Hepatocyte (in vitro differentiated cells): ENCODE measurements around the gene CUBN. TPM values are rescaled to one million over a fixed set of nuclear protein-coding genes. Genes with fewer than 3 reads are reported as not detected.

Experiments used
- DNase-seq: peaks from one replicate; pipeline ENCODE4 v3.0.0-alpha.2; 2016; ENCODE audit warnings: low spot score
- H2AFZ ChIP-seq: fragments of 200-600 bp; sonication (generic); 2 replicates; pipeline ENCODE4 v1.6.0; 2016; ENCODE audit warnings: antibody characterized with exemption, mild to moderate bottlenecking
- H3K27ac ChIP-seq: fragments of 200-600 bp; sonication (generic); 2 replicates; pipeline ENCODE4 v1.5.1; 2016; ENCODE audit warnings: mild to moderate bottlenecking
- H3K27me3 ChIP-seq: fragments of 200-600 bp; sonication (generic); 2 replicates; pipeline ENCODE4 v1.6.1; 2016
- H3K36me3 ChIP-seq: fragments of 200-600 bp; sonication (generic); replicated peaks from 2 replicates; pipeline ENCODE4 v1.5.1; 2016; ENCODE audit warnings: low read depth; ENCODE audit not compliant: insufficient read depth
- H3K4me1 ChIP-seq: fragments of 200-600 bp; sonication (generic); 2 replicates; pipeline ENCODE4 v1.5.1; 2016; ENCODE audit warnings: mild to moderate bottlenecking, moderate library complexity; ENCODE audit not compliant: insufficient read depth
- H3K4me2 ChIP-seq: fragments of 200-600 bp; sonication (generic); 2 replicates; pipeline ENCODE4 v1.6.0; 2016
- H3K4me3 ChIP-seq: fragments of 200-600 bp; sonication (generic); 2 replicates; pipeline ENCODE4 v1.5.1; 2016; ENCODE audit warnings: mild to moderate bottlenecking
- H3K79me2 ChIP-seq: fragments of 200-600 bp; sonication (generic); 2 replicates; pipeline ENCODE4 v1.6.0; 2017; ENCODE audit warnings: mild to moderate bottlenecking
- H3K9me2 ChIP-seq: fragments of 200-600 bp; sonication (generic); replicated peaks from 2 replicates; pipeline ENCODE4 v1.6.0; 2017; ENCODE audit warnings: mild to moderate bottlenecking; ENCODE audit not compliant: insufficient read depth
- H3K9me3 ChIP-seq: fragments of 200-600 bp; sonication (generic); 2 replicates; pipeline ENCODE4 v1.5.1; 2016; ENCODE audit warnings: low read depth, mild to moderate bottlenecking
- H4K20me1 ChIP-seq: fragments of 200-600 bp; sonication (generic); 2 replicates; pipeline ENCODE4 v1.6.0; 2016; ENCODE audit warnings: mild to moderate bottlenecking; ENCODE audit not compliant: insufficient read depth, poor library complexity, severe bottlenecking
- CTCF ChIP-seq: fragments of 200-600 bp; sonication (generic); IDR thresholded peaks from 2 replicates; pipeline ENCODE4 v1.5.1; 2016; ENCODE audit warnings: antibody characterized with exemption, mild to moderate bottlenecking; ENCODE audit not compliant: poor library complexity
- EZH2 ChIP-seq: fragments of 200-600 bp; sonication (generic); IDR thresholded peaks from 2 replicates; pipeline ENCODE4 v1.6.1; 2016; ENCODE audit warnings: antibody characterized with exemption, mild to moderate bottlenecking, borderline replicate concordance
- EZH2phosphoT487 ChIP-seq: fragments of 200-600 bp; sonication (generic); IDR thresholded peaks from one replicate; pipeline ENCODE4 v1.6.1; 2018; ENCODE audit warnings: antibody characterized with exemption, mild to moderate bottlenecking, low read depth, moderate library complexity; ENCODE audit not compliant: unreplicated experiment, severe bottlenecking
- WGBS: methylation state at CpG from one replicate; pipeline ENCODE4 v1.1.6; 2016; ENCODE audit warnings: low lambda C conversion rate; ENCODE audit errors: missing lambda C conversion rate; 5-methylcytosine and 5-hydroxymethylcytosine counted together
- polyA plus RNA-seq: library from polyadenylated mRNA; unstranded; fragments of >200 nt; fragmentation: Nextera tagmentation; extraction: Ambion mirVana; gene quantifications from 2 replicates; pipeline ENCODE4 v1.2.1, GENCODE V29; 2016
- total RNA-seq: library from RNA; depleted of rRNA; stranded (reverse); fragments of >200 nt; gene quantifications from 2 replicates; pipeline ENCODE4 v1.2.3, GENCODE V29; 2014

CUBN gene
- total and polyA plus RNA-seq, 2 experiments from 2014 or later = 2.0 to 10.6 TPM

GRCh38 chr10:17169803-17170202, 40.2 kb upstream of the CUBN start:
- WGBS = 46% methylated on average over 4 of the region's 4 CpGs

GRCh38 chr10:17166699-17167098, 37.1 kb upstream of the CUBN start:
- DNase-seq = peak; percentile 17
- Histone ChIP-seq H3K27me3 (no peaks in the 10 kb centered on the region), H3K4me3 (no peak overlapping the region), H3K27ac (no peak overlapping the region), H3K4me2 (no peak overlapping the region), H2AFZ (no peak overlapping the region), H3K9me3 (no peaks in the 10 kb centered on the region), H4K20me1 (no peaks in the 10 kb centered on the region), H3K36me3 (no peaks in the 10 kb centered on the region), H3K79me2 (no peaks in the 10 kb centered on the region), H3K4me1 (no peaks in the 10 kb centered on the region), H3K9me2 (no peaks in the 10 kb centered on the region)
- no peak for TF ChIP-seq CTCF
- TF ChIP-seq EZH2phosphoT487 = no peak
- TF ChIP-seq EZH2 = no peak
- 51% methylated on average over 3 of the region's 3 CpGs for WGBS

More at GRCh38 chr10:17169803-17170202, 40.2 kb upstream of the CUBN start:
- no peaks in the 10 kb centered on the region for H3K79me2 ChIP-seq
- DNase-seq = peak; percentile 17
- H3K4me1 ChIP-seq = no peaks in the 10 kb centered on the region
- H3K36me3 ChIP-seq = no peaks in the 10 kb centered on the region
- H3K4me3 ChIP-seq = no peak overlapping the region
- no peaks in the 10 kb centered on the region for H3K9me2 ChIP-seq
- H3K9me3 ChIP-seq = no peaks in the 10 kb centered on the region
- H3K27me3 ChIP-seq = no peaks in the 10 kb centered on the region
- no peaks in the 10 kb centered on the region for H4K20me1 ChIP-seq
- H3K4me2 ChIP-seq = peak overlapping the region; percentile 41
- no peak for TF ChIP-seq EZH2phosphoT487
- no peak for TF ChIP-seq EZH2
- TF ChIP-seq CTCF = no peak
- peak overlapping the region; percentile 44 for H3K27ac ChIP-seq
- H2AFZ ChIP-seq = peak overlapping the region; percentile 31

GRCh38 chr10:17162828-17163227, 33.2 kb upstream of the CUBN start:
- 70% methylated on average over 2 of the region's 2 CpGs for WGBS
- Histone ChIP-seq H3K9me3 (no peaks in the 10 kb centered on the region), H3K9me2 (no peaks in the 10 kb centered on the region), H3K36me3 (no peaks in the 10 kb centered on the region), H3K4me3 (no peak overlapping the region), H3K27ac (no peak overlapping the region), H3K27me3 (no peaks in the 10 kb centered on the region), H3K79me2 (no peaks in the 10 kb centered on the region), H3K4me1 (no peaks in the 10 kb centered on the region), H2AFZ (no peak overlapping the region), H3K4me2 (no peak overlapping the region), H4K20me1 (no peaks in the 10 kb centered on the region)
- TF ChIP-seq EZH2 (no peak), CTCF (no peak), EZH2phosphoT487 (no peak)
- DNase-seq = no peak

GRCh38 chr10:17161775-17162174, 32.2 kb upstream of the CUBN start:
- H3K27me3 ChIP-seq = no peaks in the 10 kb centered on the region
- no peaks in the 10 kb centered on the region for H3K79me2 ChIP-seq
- no peaks in the 10 kb centered on the region for H3K4me1 ChIP-seq
- whole genome bisulfite sequencing = 59% methylated on average over 3 of the region's 3 CpGs
- no peak for DNase-seq
- H3K27ac ChIP-seq = no peak overlapping the region
- no peak overlapping the region for H3K4me3 ChIP-seq
- H3K9me2 ChIP-seq = no peaks in the 10 kb centered on the region
- no peaks in the 10 kb centered on the region for H4K20me1 ChIP-seq
- no peak overlapping the region for H2AFZ ChIP-seq
- no peak overlapping the region for H3K4me2 ChIP-seq
- no peaks in the 10 kb centered on the region for H3K9me3 ChIP-seq
- TF ChIP-seq CTCF (no peak), EZH2 (no peak), EZH2phosphoT487 (no peak)
- H3K36me3 ChIP-seq = no peaks in the 10 kb centered on the region
